Measurements from ENCODE around the gene PARVA.

The PARVA gene

DNA sequence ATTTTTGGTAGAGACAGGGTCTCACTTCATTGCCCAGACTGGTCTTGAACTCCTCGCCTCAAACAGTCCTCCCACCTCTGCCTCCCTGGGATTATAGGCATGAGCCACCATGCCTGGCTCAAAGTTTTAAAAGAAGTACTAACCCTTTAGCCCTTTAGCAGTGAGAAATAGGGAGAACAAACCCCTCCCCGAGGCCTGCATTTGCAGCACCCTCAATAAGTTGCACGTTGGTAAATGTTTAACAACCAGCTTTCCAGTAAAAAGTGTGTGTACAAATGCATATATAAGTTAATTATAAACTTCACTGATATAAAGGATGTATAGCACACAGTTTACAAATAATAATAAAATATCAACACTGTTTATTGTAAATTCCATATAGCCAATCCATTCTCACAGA is 51.8 kb downstream of the PARVA start:
- TF ChIP-seq, protein P1, sequence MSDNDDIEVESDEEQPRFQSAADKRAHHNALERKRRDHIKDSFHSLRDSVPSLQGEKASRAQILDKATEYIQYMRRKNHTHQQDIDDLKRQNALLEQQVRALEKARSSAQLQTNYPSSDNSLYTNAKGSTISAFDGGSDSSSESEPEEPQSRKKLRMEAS (IDR thresholded peaks at IDR 0.05; ENCODE audit: low read depth, low read length) = no peak
- TF ChIP-seq POLR2A (IDR thresholded peaks at IDR 0.05; ENCODE audit: extremely low read depth, insufficient read length) (no peak), MYC (IDR thresholded peaks at IDR 0.05; ENCODE audit: low read depth, low read length) (no peak)
- TF ChIP-seq, protein P2, sequence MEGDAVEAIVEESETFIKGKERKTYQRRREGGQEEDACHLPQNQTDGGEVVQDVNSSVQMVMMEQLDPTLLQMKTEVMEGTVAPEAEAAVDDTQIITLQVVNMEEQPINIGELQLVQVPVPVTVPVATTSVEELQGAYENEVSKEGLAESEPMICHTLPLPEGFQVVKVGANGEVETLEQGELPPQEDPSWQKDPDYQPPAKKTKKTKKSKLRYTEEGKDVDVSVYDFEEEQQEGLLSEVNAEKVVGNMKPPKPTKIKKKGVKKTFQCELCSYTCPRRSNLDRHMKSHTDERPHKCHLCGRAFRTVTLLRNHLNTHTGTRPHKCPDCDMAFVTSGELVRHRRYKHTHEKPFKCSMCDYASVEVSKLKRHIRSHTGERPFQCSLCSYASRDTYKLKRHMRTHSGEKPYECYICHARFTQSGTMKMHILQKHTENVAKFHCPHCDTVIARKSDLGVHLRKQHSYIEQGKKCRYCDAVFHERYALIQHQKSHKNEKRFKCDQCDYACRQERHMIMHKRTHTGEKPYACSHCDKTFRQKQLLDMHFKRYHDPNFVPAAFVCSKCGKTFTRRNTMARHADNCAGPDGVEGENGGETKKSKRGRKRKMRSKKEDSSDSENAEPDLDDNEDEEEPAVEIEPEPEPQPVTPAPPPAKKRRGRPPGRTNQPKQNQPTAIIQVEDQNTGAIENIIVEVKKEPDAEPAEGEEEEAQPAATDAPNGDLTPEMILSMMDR (IDR thresholded peaks at IDR 0.05; ENCODE audit: low read depth, low read length) = no peak
- H3K4me3 ChIP-seq (ENCODE audit: low read depth, low read length) = no peak overlapping the region
- no peak for DNase-seq (ENCODE audit: low read depth)

DNA sequence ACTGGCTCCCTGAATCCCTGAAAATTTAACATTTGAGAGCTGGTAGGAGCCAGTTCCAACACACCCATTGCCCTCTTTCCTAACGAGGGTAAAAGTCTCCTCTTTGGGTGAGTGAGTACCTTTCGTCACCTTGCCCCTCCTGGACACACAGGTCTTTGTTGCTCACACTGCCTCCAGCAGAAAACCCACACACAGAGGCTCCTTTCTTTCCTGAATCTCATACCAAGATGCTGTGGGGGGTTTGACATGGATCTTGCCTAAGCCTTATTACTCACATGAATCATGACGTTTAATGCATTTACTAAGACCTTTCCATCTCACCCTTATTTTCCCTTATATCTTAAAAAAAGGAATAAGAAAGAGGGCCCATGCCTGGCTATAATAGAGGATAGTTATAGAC is 53.0 kb downstream of the PARVA start:
- no peak for DNase-seq (ENCODE audit: low read depth)
- H3K4me3 ChIP-seq (ENCODE audit: low read depth, low read length) = no peak overlapping the region
- TF ChIP-seq, protein P2 (IDR thresholded peaks at IDR 0.05; ENCODE audit: low read depth, low read length) = no peak
- TF ChIP-seq MYC (IDR thresholded peaks at IDR 0.05; ENCODE audit: low read depth, low read length) (no peak), POLR2A (IDR thresholded peaks at IDR 0.05; ENCODE audit: extremely low read depth, insufficient read length) (no peak)
- TF ChIP-seq, protein P1 (IDR thresholded peaks at IDR 0.05; ENCODE audit: low read depth, low read length) = no peak

DNA sequence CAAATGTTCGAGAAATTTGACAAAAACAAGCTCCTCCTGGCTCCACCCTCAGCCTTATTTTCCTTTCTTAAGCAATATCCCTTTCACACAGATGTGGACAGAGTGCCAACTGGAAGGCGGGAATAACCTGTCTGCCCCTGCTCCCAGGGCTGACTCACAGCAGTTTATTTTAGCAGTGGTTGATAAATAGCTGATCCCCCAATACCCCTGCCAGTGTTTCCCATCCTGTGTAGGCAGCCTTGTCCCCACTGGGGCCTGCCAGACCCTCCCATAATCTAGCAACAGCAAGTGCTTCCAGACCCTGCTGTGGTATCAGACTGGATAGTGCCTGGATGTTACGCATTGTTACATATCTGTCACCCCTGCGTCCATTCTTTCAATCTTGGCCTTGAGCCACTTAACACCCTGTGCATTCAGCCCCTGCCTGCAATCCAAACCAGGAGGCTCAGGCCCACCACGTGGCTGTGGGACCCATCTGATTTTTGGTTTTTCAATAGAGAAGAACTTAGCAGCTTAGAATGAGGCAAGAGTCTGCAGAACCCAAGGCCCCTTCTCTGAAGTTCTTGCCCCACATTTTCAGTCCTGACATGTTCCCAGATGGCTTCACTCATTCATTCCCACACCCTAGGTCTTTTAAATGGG is 53.7 kb downstream of the PARVA start:
- no peak for DNase-seq (ENCODE audit: low read depth)
- H3K4me3 ChIP-seq (ENCODE audit: low read depth, low read length) = no peak overlapping the region
- TF ChIP-seq MYC (IDR thresholded peaks at IDR 0.05; ENCODE audit: low read depth, low read length) = no peak
- TF ChIP-seq, protein P1 (IDR thresholded peaks at IDR 0.05; ENCODE audit: low read depth, low read length) = no peak
- TF ChIP-seq, protein P2 (IDR thresholded peaks at IDR 0.05; ENCODE audit: low read depth, low read length) = no peak
- TF ChIP-seq POLR2A (IDR thresholded peaks at IDR 0.05; ENCODE audit: extremely low read depth, insufficient read length) = no peak

DNA sequence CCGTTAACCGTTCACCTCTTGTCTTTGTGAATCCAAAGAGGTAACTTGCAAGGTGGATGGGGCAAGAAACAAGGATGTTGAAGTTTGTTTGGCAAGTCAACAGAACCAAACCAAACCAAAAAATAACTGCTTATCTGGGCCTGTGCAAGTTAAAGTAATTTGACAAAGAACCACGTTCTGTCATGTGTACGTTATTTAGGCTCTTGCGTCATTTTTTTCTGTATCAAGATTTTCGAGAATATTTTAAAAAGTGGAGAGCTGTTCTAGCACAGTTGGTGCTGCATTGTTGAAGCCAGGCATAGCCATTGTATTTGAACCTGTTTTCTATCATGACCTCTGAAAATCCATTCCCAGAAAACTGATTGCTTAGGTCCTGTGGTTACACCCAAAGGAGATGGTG is 55.1 kb downstream of the PARVA start:
- DNase-seq (ENCODE audit: low read depth) = no peak
- TF ChIP-seq POLR2A (IDR thresholded peaks at IDR 0.05; ENCODE audit: extremely low read depth, insufficient read length) (no peak), MYC (IDR thresholded peaks at IDR 0.05; ENCODE audit: low read depth, low read length) (no peak)
- TF ChIP-seq, protein P2 (IDR thresholded peaks at IDR 0.05; ENCODE audit: low read depth, low read length) = no peak
- TF ChIP-seq, protein P1 (IDR thresholded peaks at IDR 0.05; ENCODE audit: low read depth, low read length) = no peak
- H3K4me3 ChIP-seq (ENCODE audit: low read depth, low read length) = no peak overlapping the region

DNA sequence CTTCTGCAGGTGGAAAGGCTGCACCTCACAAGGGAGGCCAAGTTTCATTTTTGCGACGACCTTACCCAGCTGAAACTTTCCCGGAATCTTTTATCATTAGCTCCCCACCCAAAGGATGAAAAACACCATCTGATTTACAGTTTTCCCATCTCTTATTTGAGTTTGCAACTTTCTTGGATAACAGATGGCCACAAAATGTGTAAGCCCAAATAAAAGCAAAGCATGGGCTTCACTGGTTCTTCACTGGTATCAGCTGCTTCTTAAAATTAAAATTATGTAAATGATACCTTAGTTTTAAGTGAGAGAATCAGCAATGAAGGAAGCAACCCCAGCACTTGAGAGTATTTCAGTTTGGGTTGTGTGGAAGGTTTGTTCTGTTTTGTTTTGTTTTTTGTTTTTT is 55.8 kb downstream of the PARVA start:
- no peak for DNase-seq (ENCODE audit: low read depth)
- H3K4me3 ChIP-seq (ENCODE audit: low read depth, low read length) = no peak overlapping the region
- TF ChIP-seq POLR2A (IDR thresholded peaks at IDR 0.05; ENCODE audit: extremely low read depth, insufficient read length) = no peak
- TF ChIP-seq, protein P2 (IDR thresholded peaks at IDR 0.05; ENCODE audit: low read depth, low read length) = no peak
- no peak for TF ChIP-seq MYC (IDR thresholded peaks at IDR 0.05; ENCODE audit: low read depth, low read length)
- TF ChIP-seq, protein P1 (IDR thresholded peaks at IDR 0.05; ENCODE audit: low read depth, low read length) = no peak
